Left ventricle myocardium inferior (tissue), 1 donor: Measurements from ENCODE around the gene ITPKB. TPM values are rescaled to one million over a fixed set of nuclear protein-coding genes. Genes with fewer than 3 reads are reported as not detected.
A peak's percentile ranks its signal among the peaks of the same experiment; 100 is the strongest.

Experiments used
- DNase-seq: peaks from one replicate; pipeline ENCODE4 v3.0.0-alpha.2; 2020
- H3K27ac ChIP-seq: fragments of 200-600 bp; replicated peaks from 2 replicates; pipeline ENCODE4 v1.8.0; 2021
- H3K27me3 ChIP-seq: fragments of 200-600 bp; 2 replicates; pipeline ENCODE4 v1.8.0; 2021; ENCODE audit warnings: low read depth
- H3K36me3 ChIP-seq: fragments of 200-600 bp; 2 replicates; pipeline ENCODE4 v1.8.0; 2021
- H3K4me1 ChIP-seq: fragments of 200-600 bp; 2 replicates; pipeline ENCODE4 v1.8.0; 2021
- H3K4me3 ChIP-seq: fragments of 200-600 bp; 2 replicates; pipeline ENCODE4 v1.8.0; 2021; ENCODE audit warnings: mild to moderate bottlenecking, moderate library complexity
- H3K9me3 ChIP-seq: fragments of 200-600 bp; replicated peaks from 2 replicates; pipeline ENCODE4 v1.8.0; 2021
- intact Hi-C: fragments of 100-400 bp; cut with micrococcal nuclease; formaldehyde crosslinking; loops from one replicate; pipeline ENCODE4 v1.11.0; 2022
- total RNA-seq: library from RNA; stranded (reverse); fragmentation: NEBNext Ultra II Directional; extraction: Animal tissue kit (Norgen Biotek cat#: 25700); gene quantifications from one replicate; pipeline ENCODE4 v1.2.1, GENCODE V29; 2021
- TF ChIP-seq, protein P1 (sequence below): fragments of 200-600 bp; IDR thresholded peaks from 2 replicates; pipeline ENCODE4 v1.8.0; 2021; ENCODE audit warnings: antibody characterized with exemption, mild to moderate bottlenecking, borderline replicate concordance
- donor health status: DM: no; HTN: yes; CAD: no; lungs with severe emphysema.

ITPKB gene
- total RNA-seq, 1 donor from 2014 or later: 15.7 TPM

GRCh38 chr1:226663327-226663704, 75.8 kb downstream of the ITPKB start:
- TF ChIP-seq, protein P1, sequence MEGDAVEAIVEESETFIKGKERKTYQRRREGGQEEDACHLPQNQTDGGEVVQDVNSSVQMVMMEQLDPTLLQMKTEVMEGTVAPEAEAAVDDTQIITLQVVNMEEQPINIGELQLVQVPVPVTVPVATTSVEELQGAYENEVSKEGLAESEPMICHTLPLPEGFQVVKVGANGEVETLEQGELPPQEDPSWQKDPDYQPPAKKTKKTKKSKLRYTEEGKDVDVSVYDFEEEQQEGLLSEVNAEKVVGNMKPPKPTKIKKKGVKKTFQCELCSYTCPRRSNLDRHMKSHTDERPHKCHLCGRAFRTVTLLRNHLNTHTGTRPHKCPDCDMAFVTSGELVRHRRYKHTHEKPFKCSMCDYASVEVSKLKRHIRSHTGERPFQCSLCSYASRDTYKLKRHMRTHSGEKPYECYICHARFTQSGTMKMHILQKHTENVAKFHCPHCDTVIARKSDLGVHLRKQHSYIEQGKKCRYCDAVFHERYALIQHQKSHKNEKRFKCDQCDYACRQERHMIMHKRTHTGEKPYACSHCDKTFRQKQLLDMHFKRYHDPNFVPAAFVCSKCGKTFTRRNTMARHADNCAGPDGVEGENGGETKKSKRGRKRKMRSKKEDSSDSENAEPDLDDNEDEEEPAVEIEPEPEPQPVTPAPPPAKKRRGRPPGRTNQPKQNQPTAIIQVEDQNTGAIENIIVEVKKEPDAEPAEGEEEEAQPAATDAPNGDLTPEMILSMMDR: no peak
- H3K36me3 ChIP-seq: no peaks in the 10 kb centered on the region
- no peaks in the 10 kb centered on the region for H3K4me1 ChIP-seq
- peak overlapping the region; percentile 33 for H3K4me3 ChIP-seq
- DNase-seq: no peak
- no peaks in the 10 kb centered on the region for H3K9me3 ChIP-seq
- intact Hi-C loops: no loop called here
- no peak overlapping the region for H3K27ac ChIP-seq
- no peaks in the 10 kb centered on the region for H3K27me3 ChIP-seq

GRCh38 chr1:226662642-226663326, 76.3 kb downstream of the ITPKB start:
- H3K4me1 ChIP-seq: no peaks in the 10 kb centered on the region
- no peak overlapping the region for H3K27ac ChIP-seq
- peak; percentile 48 for DNase-seq
- no peaks in the 10 kb centered on the region for H3K9me3 ChIP-seq
- H3K36me3 ChIP-seq: no peaks in the 10 kb centered on the region
- TF ChIP-seq, protein P1: no peak
- intact Hi-C loops: no loop called here
- no peaks in the 10 kb centered on the region for H3K27me3 ChIP-seq
- peak overlapping the region; percentile 33 for H3K4me3 ChIP-seq

DNA sequence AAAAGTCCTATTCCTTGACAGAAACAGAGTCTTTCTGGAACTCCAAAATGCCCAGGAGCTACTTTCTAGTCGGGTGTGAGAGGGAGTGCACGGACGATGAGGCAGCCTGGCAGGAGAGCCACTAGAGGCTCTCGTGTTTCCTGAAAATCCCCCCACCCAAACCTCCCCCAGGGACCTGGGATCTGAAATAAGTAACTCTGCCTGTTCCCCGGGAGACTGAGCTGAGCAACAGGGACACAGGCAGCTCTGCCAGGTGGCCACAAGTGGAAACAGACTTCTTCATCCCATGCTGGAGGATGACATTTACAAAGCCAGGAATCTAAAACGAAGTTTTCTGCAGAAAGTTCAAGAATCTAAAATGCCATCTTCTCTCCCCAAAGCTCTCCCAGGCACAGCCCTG, 77.1 kb downstream of the ITPKB start:
- peak; percentile 35 for DNase-seq
- Histone ChIP-seq H3K36me3 (no peaks in the 10 kb centered on the region), H3K27me3 (no peaks in the 10 kb centered on the region), H3K9me3 (no peaks in the 10 kb centered on the region), H3K4me1 (no peaks in the 10 kb centered on the region), H3K4me3 (no peak overlapping the region), H3K27ac (no peak overlapping the region)
- intact Hi-C loops: no loop called here
- TF ChIP-seq, protein P1: no peak

GRCh38 chr1:226661271-226661670, 77.8 kb downstream of the ITPKB start:
- Histone ChIP-seq H3K4me1 (no peaks in the 10 kb centered on the region), H3K27me3 (no peaks in the 10 kb centered on the region), H3K27ac (no peak overlapping the region), H3K36me3 (no peaks in the 10 kb centered on the region), H3K9me3 (no peaks in the 10 kb centered on the region), H3K4me3 (no peak overlapping the region)
- TF ChIP-seq, protein P1: no peak
- no peak for DNase-seq
- intact Hi-C loops: no loop called here

GRCh38 chr1:226660410-226661182, 78.5 kb downstream of the ITPKB start:
- DNase-seq: peak; percentile 68
- no peak overlapping the region for H3K27ac ChIP-seq
- intact Hi-C loops: no loop called here

More at GRCh38 chr1:226660410-226661182, 78.5 kb downstream of the ITPKB start:
- Histone ChIP-seq H3K27me3 (no peaks in the 10 kb centered on the region), H3K4me1 (no peaks in the 10 kb centered on the region), H3K9me3 (no peaks in the 10 kb centered on the region), H3K36me3 (no peaks in the 10 kb centered on the region), H3K4me3 (no peak overlapping the region)
- TF ChIP-seq, protein P1: no peak
